Measurements from ENCODE around the gene PDYN. TPM values are rescaled to one million over a fixed set of nuclear protein-coding genes. Genes with fewer than 3 reads are reported as not detected.

Gene PDYN
- total RNA-seq, 1 donor from 2014 or later: not detected

GRCh38 chr20:1934721-1935573, 58.9 kb downstream of the PDYN start:
- DNase-seq (ENCODE audit: low read depth): peak; percentile 79

DNA sequence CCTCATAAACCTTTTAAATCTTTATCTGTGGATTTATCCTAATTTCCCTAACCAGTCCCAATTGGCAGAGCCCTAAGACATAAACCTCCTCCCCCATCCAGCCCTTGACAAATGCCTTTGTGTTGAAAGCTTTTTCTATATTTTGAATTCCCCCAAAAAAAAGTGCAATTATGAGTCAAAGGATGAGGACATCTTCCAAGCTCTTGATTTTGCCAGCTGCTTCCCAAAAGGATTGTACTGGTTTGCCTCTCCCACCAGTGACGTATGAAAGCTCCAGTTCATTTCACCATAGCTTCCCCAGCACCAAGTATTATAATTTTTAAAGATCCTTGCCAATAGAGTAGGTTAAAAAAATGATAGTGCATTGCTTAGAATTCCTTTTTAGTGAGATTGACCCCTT, 59.7 kb downstream of the PDYN start:
- no peak for DNase-seq (ENCODE audit: low read depth)

DNA sequence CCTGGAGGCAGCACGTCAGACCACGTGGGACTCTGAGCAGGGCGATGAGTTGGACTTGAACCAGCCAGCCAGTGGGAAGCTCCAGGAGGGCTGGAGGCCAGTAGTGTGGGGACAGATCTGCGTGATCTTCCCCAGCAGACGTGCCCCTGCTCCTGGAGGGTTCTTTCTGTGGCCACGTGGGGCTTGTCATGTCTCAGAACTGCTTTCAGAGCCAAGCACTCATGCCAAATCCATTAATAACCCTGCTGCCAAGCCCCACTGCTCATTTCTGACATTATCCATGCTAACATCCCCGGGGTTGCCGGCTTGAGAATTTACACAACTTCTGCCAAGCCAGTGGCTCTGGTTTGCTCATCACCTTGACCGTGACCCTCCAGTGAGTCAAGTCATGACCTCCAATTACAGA, 60.4 kb downstream of the PDYN start:
- DNase-seq (ENCODE audit: low read depth): peak; percentile 66

DNA sequence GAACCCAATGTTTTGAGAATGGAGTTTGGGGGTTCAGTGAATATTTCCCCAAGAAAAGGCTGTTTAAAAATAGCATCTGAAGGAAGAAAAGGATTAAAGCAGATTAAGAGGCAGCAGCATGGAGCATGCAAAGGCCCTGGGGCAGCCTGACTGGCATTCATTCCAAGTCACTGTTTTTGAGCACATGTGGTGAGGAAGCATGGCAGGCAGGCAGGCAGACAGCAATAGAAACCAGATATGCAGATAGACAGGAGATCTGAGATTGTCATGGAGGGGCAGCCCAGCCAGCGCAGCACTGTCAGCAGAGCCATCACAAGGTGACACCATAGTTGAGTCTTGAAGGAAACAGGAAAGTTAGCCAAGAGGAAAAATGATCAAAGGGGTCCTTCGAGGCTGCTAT, 60.9 kb downstream of the PDYN start:
- no peak for DNase-seq (ENCODE audit: low read depth)

DNA sequence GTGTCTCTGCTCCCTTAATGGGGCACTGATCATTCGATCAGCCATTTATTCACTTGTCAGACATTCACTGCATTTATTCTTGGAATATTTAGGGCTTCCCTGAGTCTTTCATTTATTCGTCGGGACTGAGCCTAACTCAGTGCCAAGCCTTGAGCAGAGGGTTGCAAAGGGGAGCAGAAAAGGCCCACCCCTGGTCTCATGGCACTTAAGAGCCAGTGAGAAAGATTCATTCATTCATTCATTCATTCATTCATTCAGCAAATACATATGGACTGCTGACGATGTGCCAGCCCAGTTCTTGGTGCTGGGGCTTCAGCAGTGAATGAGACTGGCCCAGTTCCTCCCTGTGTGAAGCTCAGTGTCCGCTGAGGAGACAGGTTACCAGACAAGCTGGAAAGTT, 62.0 kb downstream of the PDYN start:
- DNase-seq (ENCODE audit: low read depth): no peak

DNA sequence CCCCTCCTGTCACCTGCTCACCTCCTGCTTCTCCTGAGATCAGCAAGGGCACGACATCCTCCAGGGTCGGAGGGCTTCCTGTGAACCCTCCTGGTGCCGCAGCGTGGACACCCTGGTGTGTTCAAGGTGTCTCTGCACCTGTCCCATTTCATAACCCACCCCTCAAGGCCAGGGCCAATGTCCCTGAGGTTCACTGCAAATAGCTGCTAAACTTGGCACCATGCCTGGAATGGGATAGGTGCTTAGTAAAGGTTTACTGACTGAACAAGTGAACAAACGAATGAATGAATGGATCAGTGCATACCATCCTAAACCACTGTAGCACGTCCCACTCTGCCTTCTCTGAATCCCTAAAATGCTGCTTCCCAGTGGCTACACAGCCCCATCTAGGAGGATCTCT, 63.7 kb downstream of the PDYN start:
- no peak for DNase-seq (ENCODE audit: low read depth)

- no peak for DNase-seq (ENCODE audit: low read depth)
Measured at GRCh38 chr20:1929460-1929859, 64.4 kb downstream of the PDYN start.

DNA sequence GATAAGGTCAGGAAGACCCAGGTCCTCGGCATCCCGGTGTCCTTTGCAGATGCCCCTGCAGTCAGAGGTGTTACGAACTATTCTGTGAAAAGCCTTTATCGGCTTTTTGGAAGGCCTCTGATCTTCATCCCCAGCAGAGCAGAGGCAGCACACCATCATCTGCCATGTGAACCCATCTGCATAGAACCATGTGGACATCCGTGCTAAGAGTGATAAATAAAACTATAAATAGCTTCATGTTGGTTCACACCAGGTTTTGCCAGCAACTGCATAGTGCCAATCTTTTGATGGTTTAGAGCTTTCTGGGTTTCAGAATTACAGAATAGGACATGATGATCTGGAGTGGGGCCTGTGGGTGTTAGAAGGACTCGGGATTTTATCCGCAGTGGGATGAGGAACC, 65.1 kb downstream of the PDYN start:
- no peak for DNase-seq (ENCODE audit: low read depth)

Other genes with a start within 250 kb of the PDYN start
- gene SIRPA, start 98.7 kb downstream of the PDYN start, total RNA-seq: 27.8 and 56.9 TPM in 2 replicates
- gene STK35, start 107.8 kb upstream of the PDYN start, total RNA-seq: 15.6 and 36.2 TPM in 2 replicates

Measured in renal cortical epithelial cell (primary cell).